K562 (cell line): Measurements from ENCODE around the gene CLCN2. TPM values are rescaled to one million over a fixed set of nuclear protein-coding genes. Genes with fewer than 3 reads are reported as not detected.

ENCODE experiments used
- BRF1 ChIP-seq: IDR thresholded peaks from 3 replicates; pipeline ENCODE4 v1.6.1; 2011; ENCODE audit warnings: borderline replicate concordance, mild to moderate bottlenecking; ENCODE audit not compliant: insufficient read length; ENCODE audit errors: extremely low read depth
- CBFA2T2 ChIP-seq: fragments of 450-650 bp; conservative IDR thresholded peaks from 2 replicates; pipeline ENCODE4 v1.6.1; 2017; ENCODE audit warnings: mild to moderate bottlenecking
- CBFA2T3 ChIP-seq: fragments of 450-650 bp; IDR thresholded peaks from 2 replicates; pipeline ENCODE4 v1.6.1; 2017
- CGGBP1 ChIP-seq: fragments of 250-450 bp; sonication (Bioruptor Pico); IDR thresholded peaks from 2 replicates; pipeline ENCODE4 v1.9.0; 2021; ENCODE audit warnings: mild to moderate bottlenecking
- E2F3 ChIP-seq: fragments of 250-450 bp; sonication (Bioruptor Pico); IDR thresholded peaks from 2 replicates; pipeline ENCODE4 v1.4.0; 2020; ENCODE audit warnings: mild to moderate bottlenecking
- E2F6 ChIP-seq, 2 experiments: IDR thresholded peaks; 2 replicates each; pipeline ENCODE4 v1.6.1; 2011; ENCODE audit warnings: borderline replicate concordance in 1 of 2, control low read depth in 1 of 2, low read depth in 1 of 2, low read length in 1 of 2, mild to moderate bottlenecking in 1 of 2, mixed read lengths in 1 of 2, moderate library complexity in 1 of 2; ENCODE audit not compliant: insufficient read depth in 1 of 2, insufficient read length in 1 of 2, poor library complexity in 1 of 2, severe bottlenecking in 1 of 2; ENCODE audit errors: extremely low read depth in 1 of 2
- ETV1 ChIP-seq: fragments of 450-650 bp; conservative IDR thresholded peaks from 2 replicates; pipeline ENCODE4 v1.6.1; 2016; ENCODE audit warnings: missing genetic modification characterization, control low read depth, low read depth, missing compliant biosample characterization
- FOS ChIP-seq: IDR thresholded peaks from 3 replicates; pipeline ENCODE4 v1.6.1; 2011; ENCODE audit not compliant: insufficient read length; ENCODE audit errors: extremely low read depth
- GTF2B ChIP-seq: IDR thresholded peaks from 2 replicates; pipeline ENCODE4 v1.6.1; 2011; ENCODE audit not compliant: insufficient read length; ENCODE audit errors: extremely low read depth
- HES1 ChIP-seq: fragments of 450-650 bp; IDR thresholded peaks from 2 replicates; pipeline ENCODE4 v1.6.1; 2016; ENCODE audit warnings: low read depth, mild to moderate bottlenecking, moderate library complexity
- KAT2B ChIP-seq: IDR thresholded peaks from one replicate; pipeline ENCODE4 v1.6.1; 2012; ENCODE audit warnings: low read depth, mild to moderate bottlenecking, control low read depth, inconsistent platforms, low read length, moderate library complexity
- KDM1A ChIP-seq, 2 experiments: fragments of 450-650 bp; IDR thresholded peaks; 2 replicates each; pipeline ENCODE4 v1.6.1; 2016; ENCODE audit warnings: mild to moderate bottlenecking in 2 of 2
- MNT ChIP-seq, 2 experiments: fragments of 450-650 bp; conservative IDR thresholded peaks; 2 replicates each; pipeline ENCODE4 v1.6.1; 2017; ENCODE audit warnings: mild to moderate bottlenecking in 2 of 2, moderate library complexity in 2 of 2
- RBM14 ChIP-seq: fragments of 200-400 bp; formaldehyde crosslinking; IDR thresholded peaks from 2 replicates; pipeline ENCODE4 v1.6.1; 2018; ENCODE audit warnings: low read depth, mild to moderate bottlenecking, low read length, moderate library complexity, borderline replicate concordance; ENCODE audit not compliant: insufficient read depth
- SRSF7 ChIP-seq: fragments of 200-400 bp; formaldehyde crosslinking; optimal IDR thresholded peaks from 2 replicates; pipeline ENCODE3; 2017; ENCODE audit warnings: mild to moderate bottlenecking, low read depth, low read length
- THRB ChIP-seq: fragments of 450-650 bp; formaldehyde crosslinking; conservative IDR thresholded peaks from 2 replicates; pipeline ENCODE4 v1.4.0; 2022; ENCODE audit warnings: mild to moderate bottlenecking, missing genetic modification characterization
- ZNF212 ChIP-seq: fragments of 450-650 bp; formaldehyde crosslinking; IDR thresholded peaks from 2 replicates; pipeline ENCODE4 v1.4.0; 2020; ENCODE audit warnings: mild to moderate bottlenecking
- polyA plus RNA-seq, 8 experiments: library from polyadenylated mRNA; depleted of rRNA in 4 of 8; stranded (reverse) in 5 of 8; unstranded in 3 of 8; fragments of >200 nt; fragmentation: Nextera tagmentation in 2 of 8; fragmentation: Illumina TruSeq in 1 of 8; extraction: Ambion mirVana in 2 of 8; extraction: Trizol in 1 of 8; gene quantifications; 2 replicates each; pipeline versions ENCODE4 v1.2.1 to v1.2.3, GENCODE V29; 2011 to 2014; ENCODE audit warnings: inconsistent platforms in 1 of 8, missing spikeins in 1 of 8
- total RNA-seq, 7 experiments: library from RNA; depleted of rRNA in 6 of 7; stranded (reverse); fragments of >200 nt in 6 of 7; fragmentation: Illumina TruSeq in 2 of 7; extraction: Trizol in 2 of 7; gene quantifications; 2 replicates each; pipeline versions ENCODE4 v1.2.1 to v1.2.3, GENCODE V29; 2011 to 2021; ENCODE audit warnings: low replicate concordance in 1 of 7
- TF ChIP-seq, protein P1 (sequence below): fragments of 250-450 bp; sonication (Bioruptor Pico); IDR thresholded peaks from 2 replicates; pipeline ENCODE4 v1.8.0; 2022; ENCODE audit warnings: inconsistent platforms

The CLCN2 gene
- total and polyA plus RNA-seq, 9 of the 15 experiments (the other 6 are each of a cell fraction or from before 2014, with no cell fraction given): 0.10 to 14.0 (median 6.9) TPM

GRCh38 chr3:184405075-184406030 lies 43.9 kb upstream of the CLCN2 start (continued):
- peak; percentile 77 for TF ChIP-seq CBFA2T3
- no peak for TF ChIP-seq FOS
- no peak for TF ChIP-seq GTF2B
- TF ChIP-seq BRF1: no peak
- TF ChIP-seq CBFA2T2: peak; percentile 60
- no peak for TF ChIP-seq E2F6 (IDR thresholded peaks at IDR 0.05; ENCODE audit: borderline replicate concordance in 1 of 2, extremely low read depth in 1 of 2, insufficient read depth in 1 of 2, insufficient read length in 1 of 2, low read depth in 1 of 2, low read length in 1 of 2, poor library complexity in 1 of 2, severe bottlenecking in 1 of 2)
- TF ChIP-seq CGGBP1: no peak
- TF ChIP-seq ETV1: peak; percentile 40; the same call in 1 of the 2 replicates
- no peak for TF ChIP-seq KAT2B
- 0 out of 4 replicates have a peak, but pooled peaks of 1 of the 2 experiments have one; percentile 19 for TF ChIP-seq MNT (conservative IDR thresholded peaks at IDR 0.05)
- no peak for TF ChIP-seq E2F3 (CRISPR knock-in tag)
- TF ChIP-seq HES1: 0 out of 2 replicates have a peak, but pooled peaks have one; percentile 26
- TF ChIP-seq, protein P1, sequence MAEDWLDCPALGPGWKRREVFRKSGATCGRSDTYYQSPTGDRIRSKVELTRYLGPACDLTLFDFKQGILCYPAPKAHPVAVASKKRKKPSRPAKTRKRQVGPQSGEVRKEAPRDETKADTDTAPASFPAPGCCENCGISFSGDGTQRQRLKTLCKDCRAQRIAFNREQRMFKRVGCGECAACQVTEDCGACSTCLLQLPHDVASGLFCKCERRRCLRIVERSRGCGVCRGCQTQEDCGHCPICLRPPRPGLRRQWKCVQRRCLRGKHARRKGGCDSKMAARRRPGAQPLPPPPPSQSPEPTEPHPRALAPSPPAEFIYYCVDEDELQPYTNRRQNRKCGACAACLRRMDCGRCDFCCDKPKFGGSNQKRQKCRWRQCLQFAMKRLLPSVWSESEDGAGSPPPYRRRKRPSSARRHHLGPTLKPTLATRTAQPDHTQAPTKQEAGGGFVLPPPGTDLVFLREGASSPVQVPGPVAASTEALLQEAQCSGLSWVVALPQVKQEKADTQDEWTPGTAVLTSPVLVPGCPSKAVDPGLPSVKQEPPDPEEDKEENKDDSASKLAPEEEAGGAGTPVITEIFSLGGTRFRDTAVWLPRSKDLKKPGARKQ: no peak
- 0 out of 4 replicates have a peak, but pooled peaks of 1 of the 2 experiments have one; percentile 11 for TF ChIP-seq KDM1A (IDR thresholded peaks at IDR 0.05)
- no peak for TF ChIP-seq SRSF7
- no peak for TF ChIP-seq RBM14
- TF ChIP-seq ZNF212 (CRISPR knock-in tag): no peak
- no peak for TF ChIP-seq THRB (CRISPR knock-in tag)
